GM19238 (cell line): Measurements from ENCODE around the gene RPS23.

ENCODE experiments used
- DNase-seq: peaks from one replicate; pipeline ENCODE4 v3.0.0; 2011; ENCODE audit warnings: low spot score; ENCODE audit not compliant: insufficient read length

Gene RPS23

GRCh38 chr5:82244854-82245635 lies 33.1 kb downstream of the RPS23 start:
- no peak for DNase-seq

- DNase-seq = no peak
Observed at GRCh38 chr5:82244151-82244550, 34.0 kb downstream of the RPS23 start.

DNA sequence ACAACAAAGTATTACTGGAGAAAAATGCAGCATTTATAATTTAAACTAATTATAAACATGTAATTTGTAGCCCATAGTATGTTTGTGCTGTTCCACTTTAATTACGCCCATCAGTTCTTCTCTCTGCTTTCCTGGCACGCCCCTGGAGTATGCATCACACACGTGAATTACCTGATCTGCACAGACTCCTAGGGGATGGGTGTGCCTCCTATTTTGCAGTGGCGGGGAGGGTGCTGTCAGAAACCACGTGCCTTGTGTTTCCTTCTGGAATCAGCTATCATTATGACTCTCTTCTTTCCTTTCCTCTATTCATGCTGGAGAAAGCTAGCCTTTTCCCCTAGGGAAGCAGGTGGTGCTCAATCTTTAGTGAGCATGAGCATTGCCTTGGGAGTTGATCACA lies 43.3 kb downstream of the RPS23 start:
- DNase-seq = no peak

GRCh38 chr5:82225525-82226172 lies 52.5 kb downstream of the RPS23 start:
- DNase-seq = peak; percentile 47
